ENCODE results near the gene RACK1.

RACK1 gene

GRCh38 chr5:181199881-181200638 lies 43.6 kb downstream of the RACK1 start:
- DNase-seq (ENCODE audit: extremely low spot score, insufficient read length, low read depth) (no peak), FAIRE-seq (no peak)

GRCh38 chr5:181198905-181199519 lies 44.7 kb downstream of the RACK1 start:
- FAIRE-seq (peak; percentile 89), DNase-seq (ENCODE audit: extremely low spot score, insufficient read length, low read depth) (peak; percentile 59)

- DNase-seq (ENCODE audit: extremely low spot score, insufficient read length, low read depth) (no peak), FAIRE-seq (no peak)
These were observed 45.5 kb downstream of the RACK1 start for GRCh38 chr5:181198106-181198685.

- DNase-seq (ENCODE audit: extremely low spot score, insufficient read length, low read depth) (no peak), FAIRE-seq (no peak)
These were observed 46.3 kb downstream of the RACK1 start for GRCh38 chr5:181197326-181197951.

GRCh38 chr5:181195249-181195761 lies 48.4 kb downstream of the RACK1 start:
- FAIRE-seq (no peak), DNase-seq (ENCODE audit: extremely low spot score, insufficient read length, low read depth) (no peak)

- no peak for FAIRE-seq
- DNase-seq (ENCODE audit: extremely low spot score, insufficient read length, low read depth): no peak
These were observed 49.0 kb downstream of the RACK1 start for GRCh38 chr5:181194489-181195248.

GRCh38 chr5:181193656-181194055 lies 50.0 kb downstream of the RACK1 start:
- no peak for FAIRE-seq
- no peak for DNase-seq (ENCODE audit: extremely low spot score, insufficient read length, low read depth)

- DNase-seq (ENCODE audit: extremely low spot score, insufficient read length, low read depth) (no peak), FAIRE-seq (no peak)
These were observed 51.2 kb downstream of the RACK1 start for GRCh38 chr5:181192337-181193046.

- peak; percentile 69 for DNase-seq (ENCODE audit: extremely low spot score, insufficient read length, low read depth)
- peak; percentile 88 for FAIRE-seq
These were observed 52.0 kb downstream of the RACK1 start for GRCh38 chr5:181191526-181192336.

GRCh38 chr5:181190711-181191525 lies 52.8 kb downstream of the RACK1 start:
- FAIRE-seq: no peak
- no peak for DNase-seq (ENCODE audit: extremely low spot score, insufficient read length, low read depth)

GRCh38 chr5:181189962-181190710 lies 53.6 kb downstream of the RACK1 start:
- FAIRE-seq (no peak), DNase-seq (ENCODE audit: extremely low spot score, insufficient read length, low read depth) (no peak)

- FAIRE-seq (peak; percentile 48), DNase-seq (ENCODE audit: extremely low spot score, insufficient read length, low read depth) (no peak)
These were observed 54.2 kb downstream of the RACK1 start for GRCh38 chr5:181189363-181189961.

- peak; percentile 83 for FAIRE-seq
- no peak for DNase-seq (ENCODE audit: extremely low spot score, insufficient read length, low read depth)
These were observed 54.9 kb downstream of the RACK1 start for GRCh38 chr5:181188700-181189362.

GRCh38 chr5:181187500-181188213 lies 56.0 kb downstream of the RACK1 start:
- FAIRE-seq: no peak
- DNase-seq (ENCODE audit: extremely low spot score, insufficient read length, low read depth): no peak

- DNase-seq (ENCODE audit: extremely low spot score, insufficient read length, low read depth) (no peak), FAIRE-seq (no peak)
These were observed 56.7 kb downstream of the RACK1 start for GRCh38 chr5:181186986-181187499.
